Transverse colon (tissue), 4 donors: ENCODE results near the gene FAM120B. TPM values are rescaled to one million over a fixed set of nuclear protein-coding genes. Genes with fewer than 3 reads are reported as not detected.

Experiments
- DNase-seq: peaks from one replicate; pipeline ENCODE4 v3.0.0-alpha.2; 2019
- H3K27ac ChIP-seq, 4 donors: fragments of 200-600 bp; sonication (generic); 2 replicates each; pipeline ENCODE4 v1.5.1; 2016 to 2018; ENCODE audit warnings: inconsistent platforms in 4 of 4
- H3K27me3 ChIP-seq: fragments of 200-600 bp; sonication (generic); 2 replicates; pipeline ENCODE4 v1.5.1; 2017; ENCODE audit warnings: inconsistent platforms
- H3K36me3 ChIP-seq, 4 donors: fragments of 200-600 bp; sonication (generic); 2 replicates each; pipeline ENCODE4 v1.5.1; 2017 to 2019; ENCODE audit warnings: inconsistent platforms in 4 of 4
- H3K4me1 ChIP-seq, 4 donors: fragments of 200-600 bp; sonication (generic); 2 replicates each; pipeline ENCODE4 v1.5.1; 2017 to 2020; ENCODE audit warnings: inconsistent platforms in 4 of 4
- H3K4me3 ChIP-seq, 4 donors: fragments of 200-600 bp; sonication (generic); 1 replicate in 1 of 4; 2 replicates in 3 of 4; pipeline versions ENCODE4 v1.5.1 to v1.6.1; 2017 to 2019; ENCODE audit warnings: inconsistent platforms in 4 of 4
- H3K9me3 ChIP-seq, 2 donors: fragments of 200-600 bp; sonication (generic); 2 replicates each; pipeline ENCODE4 v1.5.1; 2017 to 2019; ENCODE audit warnings: inconsistent platforms in 2 of 2
- EP300 ChIP-seq: sonication (generic); formaldehyde crosslinking; IDR thresholded peaks from one replicate; pipeline ENCODE4 v1.6.1; 2017; ENCODE audit warnings: antibody characterized with exemption, low read depth
- POLR2A ChIP-seq: fragments of 450-650 bp; IDR thresholded peaks from one replicate; pipeline ENCODE4 v1.6.1; 2016; ENCODE audit warnings: antibody characterized with exemption, mild to moderate bottlenecking, moderate library complexity
- POLR2AphosphoS5 ChIP-seq, 3 donors: sonication (generic); formaldehyde crosslinking; IDR thresholded peaks; one replicate each; pipeline ENCODE4 v1.6.1; 2016; ENCODE audit warnings: antibody characterized with exemption in 3 of 3
- WGBS, 2 donors: methylation state at CpG; one replicate each; pipeline ENCODE4 v1.1.5; 2018; ENCODE audit warnings: low coverage in 1 of 2; 5-methylcytosine and 5-hydroxymethylcytosine counted together
- in situ Hi-C, 4 donors: fragments of 200-750 bp; cut with MboI; loops; one replicate each; pipeline versions ENCODE4 v1.15.0 to v1.15.1; 2017; ENCODE audit warnings: low sequenced_read_pairs in 3 of 4, low pct_ligation_motif_present in 1 of 4, low pct_unique_long_range_greater_than_20kb in 1 of 4
- intact Hi-C: fragments of 100-400 bp; cut with DNase I; formaldehyde crosslinking; loops from one replicate; pipeline ENCODE4 v1.15.1; 2023; ENCODE audit warnings: low total_unique reads
- total RNA-seq, 4 donors: library from RNA; depleted of rRNA; stranded (reverse); fragments of >200 nt; gene quantifications; one replicate each; pipeline ENCODE4 v1.1.0, GENCODE V29; 2016
- TF ChIP-seq, protein P1 (sequence below), 5 experiments: fragments of 200-600 bp in 3 of 5; fragments of 450-650 bp in 2 of 5; sonication (generic) in 3 of 5; IDR thresholded peaks; 1 replicate in 2 of 5; 2 replicates in 3 of 5; pipeline ENCODE4 v1.5.1; 2016 to 2017; ENCODE audit warnings: antibody characterized with exemption in 5 of 5, inconsistent platforms in 3 of 5, mild to moderate bottlenecking in 2 of 5, moderate library complexity in 1 of 5

The FAM120B gene
- total RNA-seq, 4 donors from 2014 or later: 24.7 to 35.9 (median 26.7) TPM

DNA sequence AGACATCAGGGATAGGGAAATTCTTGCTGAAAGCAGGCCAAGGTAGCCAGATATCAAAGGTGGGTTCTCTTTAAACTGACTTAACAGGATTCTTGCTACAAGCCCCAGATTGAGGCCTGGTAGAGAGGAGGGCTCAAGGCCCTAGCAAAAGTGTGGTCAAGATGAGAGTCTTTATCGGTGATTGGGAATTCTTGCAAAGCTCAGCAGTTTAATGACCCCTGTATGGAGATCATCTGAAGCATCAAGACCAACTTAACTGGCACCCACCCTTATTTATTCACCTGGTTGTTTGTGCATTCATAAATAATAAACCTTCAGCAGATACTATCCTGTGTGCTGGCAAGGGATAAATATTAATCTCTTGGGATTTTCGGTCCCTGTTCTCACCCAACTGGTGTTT lies 6.3 kb downstream of the FAM120B start:
- in situ Hi-C loops (no loop called here), intact Hi-C loops (no loop called here)
- no peaks in the 10 kb centered on the region for H3K27me3 ChIP-seq
- H3K27ac ChIP-seq: no peak overlapping the region
- no peak for DNase-seq
- peaks cover 0 to 4% (median 0%) of the 10 kb centered on the region in 4 donors for H3K36me3 ChIP-seq
- peaks cover 8 to 35% (median 14%) of the 10 kb centered on the region in 4 donors for H3K4me1 ChIP-seq
- no peak overlapping the region for H3K4me3 ChIP-seq
- WGBS, 2 donors: 67 to 91% methylated on average over 1 to 2 of the region's 2 CpGs
- H3K9me3 ChIP-seq: no peaks in the 10 kb centered on the region
- TF ChIP-seq POLR2A (no peak), EP300 (no peak), POLR2AphosphoS5 (IDR thresholded peaks at IDR 0.05) (no peak)
- TF ChIP-seq, protein P1, sequence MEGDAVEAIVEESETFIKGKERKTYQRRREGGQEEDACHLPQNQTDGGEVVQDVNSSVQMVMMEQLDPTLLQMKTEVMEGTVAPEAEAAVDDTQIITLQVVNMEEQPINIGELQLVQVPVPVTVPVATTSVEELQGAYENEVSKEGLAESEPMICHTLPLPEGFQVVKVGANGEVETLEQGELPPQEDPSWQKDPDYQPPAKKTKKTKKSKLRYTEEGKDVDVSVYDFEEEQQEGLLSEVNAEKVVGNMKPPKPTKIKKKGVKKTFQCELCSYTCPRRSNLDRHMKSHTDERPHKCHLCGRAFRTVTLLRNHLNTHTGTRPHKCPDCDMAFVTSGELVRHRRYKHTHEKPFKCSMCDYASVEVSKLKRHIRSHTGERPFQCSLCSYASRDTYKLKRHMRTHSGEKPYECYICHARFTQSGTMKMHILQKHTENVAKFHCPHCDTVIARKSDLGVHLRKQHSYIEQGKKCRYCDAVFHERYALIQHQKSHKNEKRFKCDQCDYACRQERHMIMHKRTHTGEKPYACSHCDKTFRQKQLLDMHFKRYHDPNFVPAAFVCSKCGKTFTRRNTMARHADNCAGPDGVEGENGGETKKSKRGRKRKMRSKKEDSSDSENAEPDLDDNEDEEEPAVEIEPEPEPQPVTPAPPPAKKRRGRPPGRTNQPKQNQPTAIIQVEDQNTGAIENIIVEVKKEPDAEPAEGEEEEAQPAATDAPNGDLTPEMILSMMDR (IDR thresholded peaks at IDR 0.05): no peak

DNA sequence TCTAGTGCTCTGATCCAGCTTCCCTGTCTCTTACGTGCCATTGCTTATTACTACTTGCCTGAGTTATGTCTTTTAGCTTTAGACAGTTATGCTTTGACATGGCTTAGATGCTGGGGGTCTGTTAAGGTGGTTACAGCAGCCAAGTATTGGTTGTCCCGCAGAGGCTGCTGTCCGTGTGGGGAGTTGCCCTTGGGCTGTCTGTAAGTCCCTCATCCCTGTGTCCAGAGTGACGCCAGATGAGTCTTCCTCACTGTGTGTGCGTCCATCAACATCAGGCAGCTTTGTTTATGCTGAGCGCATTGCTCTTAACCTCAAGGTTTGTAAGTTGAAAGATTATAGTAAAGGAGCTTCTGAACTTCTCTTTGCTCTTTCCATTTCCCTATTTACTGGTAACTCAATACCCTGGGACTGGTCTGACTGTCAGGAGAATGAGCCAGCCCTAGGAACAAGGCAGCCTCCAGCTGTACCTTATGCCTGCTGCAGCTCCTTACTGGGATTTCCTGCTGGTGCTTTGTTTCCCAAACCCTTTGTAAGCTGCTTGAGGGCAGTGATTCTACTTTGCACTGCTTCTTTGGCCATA lies 7.2 kb downstream of the FAM120B start:
- intact Hi-C loops: no loop called here
- H3K9me3 ChIP-seq: no peaks in the 10 kb centered on the region
- WGBS, 2 donors: 80 to 98% methylated on average over 4 to 6 of the region's 6 CpGs
- H3K27ac ChIP-seq: no peak overlapping the region
- in situ Hi-C loops: no loop called here
- peaks cover 0 to 26% (median 4%) of the 10 kb centered on the region in 4 donors for H3K4me1 ChIP-seq
- DNase-seq: no peak
- TF ChIP-seq EP300: no peak
- TF ChIP-seq, protein P1 (IDR thresholded peaks at IDR 0.05): no peak
- TF ChIP-seq POLR2A: no peak
- TF ChIP-seq POLR2AphosphoS5 (IDR thresholded peaks at IDR 0.05): no peak
- H3K4me3 ChIP-seq: no peak overlapping the region
- H3K27me3 ChIP-seq: no peaks in the 10 kb centered on the region
- peaks cover 0 to 7% (median under 1%) of the 10 kb centered on the region in 4 donors for H3K36me3 ChIP-seq

DNA sequence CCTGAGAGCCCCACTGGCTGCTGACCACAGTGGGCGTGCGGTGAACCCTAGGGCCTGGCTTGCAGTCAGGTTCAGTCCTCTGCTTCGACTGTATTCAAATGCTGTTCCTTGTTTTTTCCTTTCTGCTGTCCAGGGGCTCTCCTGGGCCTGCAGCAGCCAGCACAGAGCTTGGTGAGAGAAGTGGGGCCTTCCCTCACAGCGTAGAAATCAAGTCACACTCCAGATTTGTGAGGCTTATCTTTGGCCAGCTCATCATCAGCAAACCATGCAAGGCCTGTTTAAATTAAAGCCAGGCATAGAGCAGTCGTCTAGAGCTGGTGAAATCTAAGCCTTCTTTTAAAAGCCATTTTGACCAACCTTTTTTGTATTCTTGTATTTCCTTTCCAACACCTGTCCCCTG lies 8.4 kb downstream of the FAM120B start:
- TF ChIP-seq POLR2AphosphoS5 (IDR thresholded peaks at IDR 0.05) (no peak), EP300 (no peak), POLR2A (no peak)
- TF ChIP-seq, protein P1 (IDR thresholded peaks at IDR 0.05): no peak
- in situ Hi-C loops: no loop called here
- Histone ChIP-seq H3K27ac (no peak overlapping the region), H3K4me3 (no peak overlapping the region), H3K9me3 (no peaks in the 10 kb centered on the region), H3K27me3 (no peaks in the 10 kb centered on the region), H3K36me3 (peaks cover 0 to 7% (median 4%) of the 10 kb centered on the region in 4 donors), H3K4me1 (peaks cover 0 to 14% (median 0%) of the 10 kb centered on the region in 4 donors)
- no peak for DNase-seq
- 86 to 87% methylated on average over 2 to 5 of the region's 5 CpGs for WGBS, 2 donors
- intact Hi-C loops: no loop called here

DNA sequence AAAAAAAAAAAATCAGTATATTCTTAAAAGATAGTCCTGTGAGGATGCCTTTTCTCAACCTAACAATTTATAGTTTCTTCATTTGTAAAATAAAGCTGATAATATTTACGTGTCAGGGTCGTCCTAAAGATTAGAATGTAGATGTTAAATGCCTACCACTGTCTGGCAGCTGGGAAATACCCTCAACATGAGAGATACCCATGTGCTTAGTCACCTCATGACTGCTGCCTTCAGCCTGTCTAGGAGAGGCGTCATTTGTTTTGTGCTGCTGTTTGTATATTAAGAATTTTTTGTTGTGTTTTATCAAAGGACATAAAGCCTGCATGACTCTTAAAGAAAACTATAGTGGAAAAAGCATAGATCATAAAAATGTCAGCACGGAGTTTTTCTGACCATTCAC lies 9.5 kb downstream of the FAM120B start:
- intact Hi-C loops (no loop called here), in situ Hi-C loops (no loop called here)
- Histone ChIP-seq H3K27me3 (no peaks in the 10 kb centered on the region), H3K27ac (no peak overlapping the region), H3K4me3 (no peak overlapping the region), H3K36me3 (peaks cover 0 to 7% (median 4%) of the 10 kb centered on the region in 4 donors), H3K9me3 (no peaks in the 10 kb centered on the region), H3K4me1 (peaks cover 0 to 10% (median 0%) of the 10 kb centered on the region in 4 donors)
- DNase-seq: no peak
- TF ChIP-seq POLR2A (no peak), POLR2AphosphoS5 (IDR thresholded peaks at IDR 0.05) (no peak), EP300 (no peak)
- TF ChIP-seq, protein P1 (IDR thresholded peaks at IDR 0.05): no peak
- 89 to 95% methylated on average over 4 of the region's 4 CpGs for WGBS, 2 donors
